SK-N-SH (cell line): ENCODE measurements around the gene ELFN2. TPM values are rescaled to one million over a fixed set of nuclear protein-coding genes. Genes with fewer than 3 reads are reported as not detected.

Source experiments
- CTCF ChIA-PET: fragments of 300-600, 350-600 bp; formaldehyde crosslinking; extraction: SDS; loops from one replicate; lab custom pipeline; 2021; lab: Yijun Ruan, JAX
- POLR2A ChIA-PET: fragments of 350-600 bp; sonication (Branson Sonifier 250); formaldehyde crosslinking; extraction: SDS; loops from one replicate; lab custom pipeline; 2020; ENCODE audit warnings: antibody characterized with exemption, inconsistent platforms; lab: Yijun Ruan, JAX
- DNase-seq: peaks from one replicate; pipeline ENCODE4 v3.0.0; 2012
- H2AFZ ChIP-seq: fragments of 200-600 bp; sonication (generic); 2 replicates; pipeline ENCODE4 v1.8.1; 2016; ENCODE audit warnings: antibody characterized with exemption, mild to moderate bottlenecking, low read depth
- H3F3A ChIP-seq: fragments of 200-600 bp; sonication (generic); replicated peaks from 2 replicates; pipeline ENCODE3; 2016; ENCODE audit warnings: antibody characterized with exemption, mild to moderate bottlenecking; ENCODE audit not compliant: insufficient read depth
- H3K27ac ChIP-seq, 2 experiments: fragments of 200-500 bp in 1 of 2; fragments of 200-600 bp in 1 of 2; sonication (Bioruptor generic) in 1 of 2; sonication (generic), shearing (Covaris generic) in 1 of 2; 2 replicates each; pipeline versions ENCODE4 v1.5.1 to v1.6.1; 2014 to 2016; ENCODE audit warnings: low read depth in 2 of 2, inconsistent platforms in 1 of 2, low read length in 1 of 2, mild to moderate bottlenecking in 1 of 2, mixed read lengths in 1 of 2
- H3K27me3 ChIP-seq: fragments of 200-600 bp; sonication (generic), shearing (Covaris generic); 2 replicates; pipeline ENCODE4 v1.6.1; 2016; ENCODE audit warnings: mixed run types; ENCODE audit not compliant: insufficient read depth
- H3K36me3 ChIP-seq, 2 experiments: fragments of 200-500 bp in 1 of 2; fragments of 200-600 bp in 1 of 2; sonication (Bioruptor generic) in 1 of 2; sonication (generic) in 1 of 2; replicated peaks in 1 of 2; 2 replicates each; pipeline versions ENCODE3 to v1.5.1; 2014 to 2016; ENCODE audit warnings: low read length in 1 of 2, mild to moderate bottlenecking in 1 of 2; ENCODE audit not compliant: insufficient read depth in 2 of 2, control insufficient read depth in 1 of 2
- H3K4me1 ChIP-seq, 2 experiments: fragments of 200-500 bp in 1 of 2; fragments of 200-600 bp in 1 of 2; sonication (Bioruptor generic) in 1 of 2; sonication (generic), shearing (Covaris generic) in 1 of 2; 2 replicates each; pipeline versions ENCODE4 v1.5.1 to v1.6.1; 2014 to 2016; ENCODE audit warnings: low read depth in 1 of 2, low read length in 1 of 2, mixed run types in 1 of 2; ENCODE audit not compliant: insufficient read depth in 2 of 2, control insufficient read depth in 1 of 2
- H3K4me2 ChIP-seq: fragments of 200-600 bp; sonication (generic), shearing (Covaris generic); 2 replicates; pipeline ENCODE4 v1.6.1; 2017; ENCODE audit warnings: mixed run types
- H3K4me3 ChIP-seq, 2 experiments: fragments of 200-500 bp in 1 of 2; fragments of 200-600 bp in 1 of 2; sonication (Bioruptor generic) in 1 of 2; sonication (generic), shearing (Covaris generic) in 1 of 2; 2 replicates each; pipeline versions ENCODE4 v1.5.1 to v1.8.1; 2014 to 2016; ENCODE audit warnings: low read depth in 2 of 2, inconsistent platforms in 1 of 2, low read length in 1 of 2, mild to moderate bottlenecking in 1 of 2, mixed read lengths in 1 of 2, moderate library complexity in 1 of 2
- H3K79me2 ChIP-seq: fragments of 200-600 bp; sonication (generic); 2 replicates; pipeline ENCODE4 v1.8.1; 2017; ENCODE audit warnings: mild to moderate bottlenecking; ENCODE audit not compliant: insufficient read depth
- H3K9ac ChIP-seq: fragments of 200-600 bp; sonication (generic); 2 replicates; pipeline ENCODE4 v1.6.1; 2017; ENCODE audit warnings: mixed run types
- H3K9me2 ChIP-seq: fragments of 200-600 bp; sonication (generic); 2 replicates; pipeline ENCODE4 v1.6.1; 2017; ENCODE audit warnings: mixed run types
- H3K9me3 ChIP-seq: fragments of 200-600 bp; sonication (generic); 2 replicates; pipeline ENCODE4 v1.6.1; 2017; ENCODE audit warnings: mixed run types, mild to moderate bottlenecking, moderate library complexity
- H4K20me1 ChIP-seq: fragments of 200-600 bp; sonication (generic); 2 replicates; pipeline ENCODE4 v1.6.1; 2017; ENCODE audit warnings: mild to moderate bottlenecking, mixed run types; ENCODE audit not compliant: insufficient read depth
- CHD2 ChIP-seq: fragments of 150-350 bp; IDR thresholded peaks from 2 replicates; pipeline ENCODE4 v1.6.1; 2018; ENCODE audit warnings: low read length; ENCODE audit not compliant: partially characterized antibody
- ELF1 ChIP-seq: IDR thresholded peaks from 2 replicates; pipeline ENCODE4 v1.4.0; 2012
- FOSL2 ChIP-seq: IDR thresholded peaks from 2 replicates; pipeline ENCODE4 v1.4.0; 2012; ENCODE audit warnings: low read depth, mild to moderate bottlenecking, moderate library complexity, borderline replicate concordance
- FOXM1 ChIP-seq: IDR thresholded peaks from 2 replicates; pipeline ENCODE4 v1.4.0; 2012; ENCODE audit warnings: low read depth, mild to moderate bottlenecking
- MEF2A ChIP-seq: IDR thresholded peaks from 2 replicates; pipeline ENCODE4 v1.4.0; 2012; ENCODE audit warnings: low read depth, borderline replicate concordance
- MXI1 ChIP-seq: IDR thresholded peaks from 2 replicates; pipeline ENCODE4 v1.6.1; 2012; ENCODE audit warnings: mild to moderate bottlenecking, low read depth, low read length, improper control_type of control experiment
- NFIC ChIP-seq: IDR thresholded peaks from 2 replicates; pipeline ENCODE4 v1.4.0; 2012; ENCODE audit warnings: borderline replicate concordance
- NRF1 ChIP-seq: IDR thresholded peaks from 2 replicates; pipeline ENCODE4 v1.6.1; 2012; ENCODE audit warnings: low read depth, mild to moderate bottlenecking, low read length
- PBX3 ChIP-seq: IDR thresholded peaks from 2 replicates; pipeline ENCODE4; 2012
- POLR2AphosphoS5 ChIP-seq: IDR thresholded peaks from 2 replicates; pipeline ENCODE4 v1.6.1; 2012; ENCODE audit warnings: low read depth, low read length
- RAD21 ChIP-seq: IDR thresholded peaks from 2 replicates; pipeline ENCODE4 v1.6.1; 2012; ENCODE audit warnings: mild to moderate bottlenecking, low read length
- REST ChIP-seq: IDR thresholded peaks from 2 replicates; pipeline ENCODE4 v1.6.1; 2012; ENCODE audit warnings: mild to moderate bottlenecking, low read depth, low read length, moderate library complexity
- RFX5 ChIP-seq: IDR thresholded peaks from 2 replicates; pipeline ENCODE4 v1.6.1; 2012; ENCODE audit warnings: mild to moderate bottlenecking, improper control_type of control experiment, low read length
- RXRA ChIP-seq: IDR thresholded peaks from 2 replicates; pipeline ENCODE4 v1.4.0; 2012; ENCODE audit warnings: low read depth, mild to moderate bottlenecking, borderline replicate concordance
- USF1 ChIP-seq: IDR thresholded peaks from 2 replicates; pipeline ENCODE4 v1.4.0; 2012; ENCODE audit warnings: low read depth, borderline replicate concordance
- WGBS: methylation state at CpG from one replicate; pipeline ENCODE4 v1.1.6; 2017; ENCODE audit warnings: low lambda C conversion rate; 5-methylcytosine and 5-hydroxymethylcytosine counted together
- polyA plus RNA-seq, 3 experiments: library from polyadenylated mRNA; depleted of rRNA; stranded (reverse); fragments of >200 nt; gene quantifications; 2 replicates each; pipeline ENCODE4 v1.2.3, GENCODE V29; 2012

The ELFN2 gene
- polyA plus RNA-seq, 1 of the 3 experiments (the other 2 are of a cell fraction) = 2.8 TPM

- Histone ChIP-seq H4K20me1 (no peaks in the 10 kb centered on the region), H3K27ac (no peak overlapping the region), H3K27me3 (no peaks in the 10 kb centered on the region), H3K36me3 (no peaks in the 10 kb centered on the region), H3K4me1 (no peaks in the 10 kb centered on the region; a peak in 1 of 4 replicates), H3K9ac (no peak overlapping the region), H3K9me2 (no peaks in the 10 kb centered on the region), H3F3A (no peaks in the 10 kb centered on the region), H3K9me3 (no peaks in the 10 kb centered on the region), H3K79me2 (no peaks in the 10 kb centered on the region), H3K4me2 (no peak overlapping the region), H2AFZ (no peak overlapping the region), H3K4me3 (no peak overlapping the region)
- no peak for DNase-seq
- ChIA-PET CTCF (interaction anchor here (0.8 to 6.2 kb wide), 6 partner anchors 10 to 247 kb away, joined by 3 to 33 read pairs (median 4); no protein-coding TSS in a partner anchor), POLR2A (no interaction called here)
- TF ChIP-seq RXRA = no peak
- no peak for TF ChIP-seq MEF2A
- TF ChIP-seq FOXM1 = no peak
- no peak for TF ChIP-seq RAD21
- no peak for TF ChIP-seq NFIC
- TF ChIP-seq REST = no peak
- no peak for TF ChIP-seq USF1
- TF ChIP-seq RFX5 = no peak
- no peak for TF ChIP-seq MXI1
- no peak for TF ChIP-seq POLR2AphosphoS5
- TF ChIP-seq FOSL2 = no peak
- no peak for TF ChIP-seq NRF1
- no peak for TF ChIP-seq PBX3
- TF ChIP-seq ELF1 = no peak
- no peak for TF ChIP-seq CHD2
- 89% methylated on average over 9 of the region's 9 CpGs for WGBS
Measured at GRCh38 chr22:37445501-37445900, 18.2 kb upstream of the ELFN2 start.
